OCI-LY7 (cell line): ENCODE data around the gene NOP9.

Source experiments
- EZH2phosphoT487 ChIP-seq: fragments of 200-600 bp; sonication (generic); IDR thresholded peaks from 2 replicates; pipeline ENCODE4 v1.6.1; 2018; ENCODE audit warnings: low read depth, borderline replicate concordance, mild to moderate bottlenecking, mixed run types, antibody characterized with exemption, low read length, moderate library complexity, mixed read lengths
- TF ChIP-seq, protein P1 (sequence below): fragments of 200-600 bp; sonication (generic); conservative IDR thresholded peaks from 2 replicates; pipeline ENCODE4 v1.5.1; 2014; ENCODE audit warnings: mild to moderate bottlenecking, antibody characterized with exemption, low read length, moderate library complexity, mixed read lengths

DNA sequence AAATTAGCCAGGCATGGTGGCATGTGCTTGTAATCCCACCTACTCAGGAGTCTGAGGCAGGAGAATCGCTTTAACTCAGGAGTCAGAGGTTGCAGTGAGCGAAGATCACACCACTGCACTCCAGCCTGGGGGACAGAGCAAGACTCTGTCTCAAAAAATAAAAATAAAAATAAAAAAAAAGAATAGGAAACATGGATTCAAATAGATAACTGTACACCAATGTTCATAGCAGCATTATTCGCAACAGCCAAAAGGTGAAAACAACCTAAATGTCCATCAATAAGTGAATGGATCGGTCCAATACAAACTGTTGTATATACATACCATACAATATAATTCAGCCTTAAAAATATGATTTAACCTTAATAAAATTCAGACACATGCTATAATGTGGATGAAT is 43.2 kb downstream of the NOP9 start:
- TF ChIP-seq, protein P1, sequence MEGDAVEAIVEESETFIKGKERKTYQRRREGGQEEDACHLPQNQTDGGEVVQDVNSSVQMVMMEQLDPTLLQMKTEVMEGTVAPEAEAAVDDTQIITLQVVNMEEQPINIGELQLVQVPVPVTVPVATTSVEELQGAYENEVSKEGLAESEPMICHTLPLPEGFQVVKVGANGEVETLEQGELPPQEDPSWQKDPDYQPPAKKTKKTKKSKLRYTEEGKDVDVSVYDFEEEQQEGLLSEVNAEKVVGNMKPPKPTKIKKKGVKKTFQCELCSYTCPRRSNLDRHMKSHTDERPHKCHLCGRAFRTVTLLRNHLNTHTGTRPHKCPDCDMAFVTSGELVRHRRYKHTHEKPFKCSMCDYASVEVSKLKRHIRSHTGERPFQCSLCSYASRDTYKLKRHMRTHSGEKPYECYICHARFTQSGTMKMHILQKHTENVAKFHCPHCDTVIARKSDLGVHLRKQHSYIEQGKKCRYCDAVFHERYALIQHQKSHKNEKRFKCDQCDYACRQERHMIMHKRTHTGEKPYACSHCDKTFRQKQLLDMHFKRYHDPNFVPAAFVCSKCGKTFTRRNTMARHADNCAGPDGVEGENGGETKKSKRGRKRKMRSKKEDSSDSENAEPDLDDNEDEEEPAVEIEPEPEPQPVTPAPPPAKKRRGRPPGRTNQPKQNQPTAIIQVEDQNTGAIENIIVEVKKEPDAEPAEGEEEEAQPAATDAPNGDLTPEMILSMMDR = no peak
- TF ChIP-seq EZH2phosphoT487 = no peak
